ENCODE measurements around the gene VDR. TPM values are rescaled to one million over a fixed set of nuclear protein-coding genes. Genes with fewer than 3 reads are reported as not detected.

Gene VDR
- total RNA-seq, 1 experiment from 2014 or later, result 22.3 TPM

DNA sequence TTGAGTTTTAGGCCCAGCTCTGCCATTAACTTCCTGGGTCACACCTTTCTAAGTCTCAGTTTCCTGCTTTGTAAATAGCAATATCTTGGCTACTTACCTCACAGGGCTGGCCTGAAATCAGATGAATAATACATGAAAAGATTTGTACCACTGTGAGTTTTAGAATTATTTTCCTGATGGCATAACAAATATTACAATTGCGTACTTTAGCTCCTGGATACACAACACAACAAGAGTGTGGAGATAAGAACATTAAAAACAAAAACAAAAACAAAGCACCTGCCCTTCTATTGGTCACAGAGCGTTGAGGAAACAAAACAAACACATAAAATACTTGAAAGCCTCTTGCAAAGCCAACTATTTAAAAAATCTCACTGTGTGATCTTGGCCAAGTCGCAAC, 80.2 kb downstream of the VDR start:
- Mint-ChIP-seq H3K4me1 (ENCODE audit: insufficient read depth, unreplicated experiment) (peaks cover 78% of the 10 kb centered on the region), H3K4me3 (ENCODE audit: unreplicated experiment) (peak overlapping the region; percentile 64), H3K36me3 (ENCODE audit: insufficient read depth, unreplicated experiment) (no peaks in the 10 kb centered on the region), H3K27me3 (ENCODE audit: insufficient read depth, unreplicated experiment) (no peaks in the 10 kb centered on the region), H3K9me3 (ENCODE audit: unreplicated experiment) (no peaks in the 10 kb centered on the region), H3K27ac (ENCODE audit: low read depth, unreplicated experiment) (peak overlapping the region; percentile 99)
- intact Hi-C loops (cut with micrococcal nuclease), result loop anchor here (10.0 kb wide), 1 partner anchor 740 kb away; no protein-coding TSS in a partner anchor
- ChIA-PET CTCF (interaction anchor here (0.7 to 19.9 kb wide), 5 partner anchors 15 to 124 kb away, joined by 3 to 622 read pairs (median 4); partner anchors contain the start of gene SLC48A1), POLR2A (interaction anchor here (0.6 to 3.1 kb wide), 10 partner anchors 11 to 893 kb away, joined by 3 to 18 read pairs (median 4); partner anchors contain the start of gene VDR)
- no peak for DNase-seq (ENCODE audit: unreplicated experiment)
- TF ChIP-seq, protein P1, sequence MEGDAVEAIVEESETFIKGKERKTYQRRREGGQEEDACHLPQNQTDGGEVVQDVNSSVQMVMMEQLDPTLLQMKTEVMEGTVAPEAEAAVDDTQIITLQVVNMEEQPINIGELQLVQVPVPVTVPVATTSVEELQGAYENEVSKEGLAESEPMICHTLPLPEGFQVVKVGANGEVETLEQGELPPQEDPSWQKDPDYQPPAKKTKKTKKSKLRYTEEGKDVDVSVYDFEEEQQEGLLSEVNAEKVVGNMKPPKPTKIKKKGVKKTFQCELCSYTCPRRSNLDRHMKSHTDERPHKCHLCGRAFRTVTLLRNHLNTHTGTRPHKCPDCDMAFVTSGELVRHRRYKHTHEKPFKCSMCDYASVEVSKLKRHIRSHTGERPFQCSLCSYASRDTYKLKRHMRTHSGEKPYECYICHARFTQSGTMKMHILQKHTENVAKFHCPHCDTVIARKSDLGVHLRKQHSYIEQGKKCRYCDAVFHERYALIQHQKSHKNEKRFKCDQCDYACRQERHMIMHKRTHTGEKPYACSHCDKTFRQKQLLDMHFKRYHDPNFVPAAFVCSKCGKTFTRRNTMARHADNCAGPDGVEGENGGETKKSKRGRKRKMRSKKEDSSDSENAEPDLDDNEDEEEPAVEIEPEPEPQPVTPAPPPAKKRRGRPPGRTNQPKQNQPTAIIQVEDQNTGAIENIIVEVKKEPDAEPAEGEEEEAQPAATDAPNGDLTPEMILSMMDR (IDR thresholded peaks at IDR 0.05; ENCODE audit: unreplicated experiment), result no peak
- BruUV-seq (replicated peaks), result TSS peak; percentile 83

DNA sequence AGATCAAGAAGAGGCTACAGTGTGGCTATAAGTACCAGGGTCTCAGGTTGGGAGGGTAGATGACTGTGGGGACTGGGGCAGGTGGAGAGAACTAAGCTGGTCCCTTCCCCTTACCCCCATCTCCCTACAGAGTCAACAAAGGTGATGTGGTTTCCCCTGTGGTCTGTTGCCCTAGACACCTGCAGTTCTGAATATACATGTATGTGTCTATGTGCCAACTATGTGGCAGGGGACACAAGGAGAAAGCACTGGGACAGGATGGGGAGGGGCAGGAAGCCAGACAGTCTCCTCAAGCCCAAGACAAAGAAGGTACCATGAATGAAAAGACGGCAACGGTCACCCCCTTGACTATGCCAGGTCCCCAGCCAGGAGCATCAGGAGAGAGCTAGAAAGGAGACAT, 80.6 kb downstream of the VDR start:
- Mint-ChIP-seq H3K36me3 (ENCODE audit: insufficient read depth, unreplicated experiment) (no peaks in the 10 kb centered on the region), H3K27ac (ENCODE audit: low read depth, unreplicated experiment) (peak overlapping the region; percentile 99), H3K27me3 (ENCODE audit: insufficient read depth, unreplicated experiment) (no peaks in the 10 kb centered on the region), H3K9me3 (ENCODE audit: unreplicated experiment) (no peaks in the 10 kb centered on the region), H3K4me3 (ENCODE audit: unreplicated experiment) (peak overlapping the region; percentile 64), H3K4me1 (ENCODE audit: insufficient read depth, unreplicated experiment) (peaks cover 73% of the 10 kb centered on the region)
- no peak for DNase-seq (ENCODE audit: unreplicated experiment)
- CTCF ChIA-PET, result interaction anchor here (0.7 to 19.9 kb wide), 5 partner anchors 15 to 125 kb away, joined by 3 to 622 read pairs (median 4); partner anchors contain the start of gene SLC48A1
- no TSS peak for BruUV-seq (replicated peaks)
- intact Hi-C loops (cut with micrococcal nuclease), result loop anchor here (10.0 kb wide), 1 partner anchor 739 kb away; no protein-coding TSS in a partner anchor
- POLR2A ChIA-PET, result interaction anchor here (0.6 to 3.1 kb wide), 8 partner anchors 11 to 894 kb away, joined by 3 to 18 read pairs (median 4); partner anchors contain the start of gene VDR
- TF ChIP-seq, protein P1 (IDR thresholded peaks at IDR 0.05; ENCODE audit: unreplicated experiment), result no peak

DNA sequence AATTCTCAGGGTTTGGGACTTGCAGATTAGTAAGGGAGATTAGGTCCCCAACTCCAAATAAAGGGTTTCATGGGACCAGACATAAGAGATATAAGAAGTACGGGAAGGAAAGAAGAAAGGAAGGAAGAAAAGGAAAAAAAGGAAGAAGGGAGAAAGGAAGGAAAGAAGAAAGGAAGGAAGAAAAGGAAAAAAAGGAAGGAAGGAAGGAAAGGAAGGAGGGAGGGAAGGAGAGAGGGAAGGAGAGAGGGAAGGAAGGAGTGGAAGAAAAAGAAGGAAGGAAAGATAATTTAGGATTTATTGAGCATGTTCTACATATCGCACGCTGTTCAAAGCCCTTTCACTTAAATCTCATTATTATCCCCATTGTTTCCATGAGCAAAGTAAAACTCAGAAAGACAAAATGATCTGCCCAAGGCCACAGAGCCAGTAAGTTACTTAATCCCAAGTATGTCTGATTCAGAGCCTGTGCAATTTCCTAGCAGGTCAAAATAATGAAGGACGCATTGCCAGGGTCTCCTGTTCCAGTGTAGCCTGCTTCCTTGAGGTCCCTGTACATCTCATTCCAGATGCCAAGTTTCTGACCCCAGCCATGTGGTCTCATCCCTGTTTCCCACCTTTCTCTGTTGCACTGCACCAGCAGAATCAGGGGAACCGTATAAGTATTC, 81.2 kb downstream of the VDR start:
- no TSS peak for BruUV-seq (replicated peaks)
- Mint-ChIP-seq H3K4me1 (ENCODE audit: insufficient read depth, unreplicated experiment) (peaks cover 67% of the 10 kb centered on the region), H3K4me3 (ENCODE audit: unreplicated experiment) (peak overlapping the region; percentile 64), H3K36me3 (ENCODE audit: insufficient read depth, unreplicated experiment) (no peaks in the 10 kb centered on the region), H3K27ac (ENCODE audit: low read depth, unreplicated experiment) (peak overlapping the region; percentile 99), H3K27me3 (ENCODE audit: insufficient read depth, unreplicated experiment) (no peaks in the 10 kb centered on the region), H3K9me3 (ENCODE audit: unreplicated experiment) (no peaks in the 10 kb centered on the region)
- CTCF ChIA-PET, result interaction anchor here (3.1 to 19.9 kb wide), 3 partner anchors 15 to 40 kb away, joined by 22 to 622 read pairs (median 96); partner anchors contain the start of gene SLC48A1
- intact Hi-C loops (cut with micrococcal nuclease), result loop anchor here (10.0 kb wide), 1 partner anchor 739 kb away; no protein-coding TSS in a partner anchor
- POLR2A ChIA-PET, result interaction anchor here (1.6 to 2.1 kb wide), 2 partner anchors 14 kb away, joined by 6 to 7 read pairs; no protein-coding TSS in a partner anchor
- TF ChIP-seq, protein P1 (IDR thresholded peaks at IDR 0.05; ENCODE audit: unreplicated experiment), result no peak
- DNase-seq (ENCODE audit: unreplicated experiment), result no peak

DNA sequence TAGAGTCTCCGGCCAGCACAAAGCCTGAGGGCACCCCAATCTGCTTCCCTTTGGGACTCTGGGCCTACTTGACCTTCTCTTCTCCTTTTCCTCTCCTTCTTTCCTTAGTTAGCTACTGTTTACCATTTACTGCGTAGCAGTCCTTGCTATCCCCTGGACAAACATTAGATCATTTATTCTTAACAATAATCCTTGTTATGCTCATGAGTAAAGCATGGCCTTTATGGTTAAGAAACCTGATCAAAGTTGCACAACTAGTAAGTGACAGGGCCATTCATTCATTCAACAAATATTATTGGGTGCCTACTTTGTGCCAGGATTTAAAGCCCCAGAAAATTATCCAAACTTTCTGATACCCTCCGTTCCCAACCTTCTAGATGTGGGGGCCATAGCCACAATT, 81.9 kb downstream of the VDR start:
- TF ChIP-seq, protein P1 (IDR thresholded peaks at IDR 0.05; ENCODE audit: unreplicated experiment), result no peak
- ChIA-PET CTCF (interaction anchor here (1.1 to 3.1 kb wide), 6 partner anchors 9 to 107 kb away, joined by 3 to 22 read pairs (median 6); no protein-coding TSS in a partner anchor), POLR2A (interaction anchor here (1.0 to 2.9 kb wide), 4 partner anchors 9 to 15 kb away, joined by 3 to 20 read pairs (median 6); no protein-coding TSS in a partner anchor)
- no peak for DNase-seq (ENCODE audit: unreplicated experiment)
- intact Hi-C loops (cut with micrococcal nuclease), result loop anchor here (10.0 kb wide), 1 partner anchor 738 kb away; no protein-coding TSS in a partner anchor
- no peaks in the 10 kb centered on the region for H3K36me3 Mint-ChIP-seq (ENCODE audit: insufficient read depth, unreplicated experiment)
- no peaks in the 10 kb centered on the region for H3K9me3 Mint-ChIP-seq (ENCODE audit: unreplicated experiment)
- H3K27me3 Mint-ChIP-seq (ENCODE audit: insufficient read depth, unreplicated experiment), result no peaks in the 10 kb centered on the region
- BruUV-seq (replicated peaks), result no TSS peak
- peak overlapping the region; percentile 31 for H3K4me3 Mint-ChIP-seq (ENCODE audit: unreplicated experiment)
- peaks cover 67% of the 10 kb centered on the region for H3K4me1 Mint-ChIP-seq (ENCODE audit: insufficient read depth, unreplicated experiment)
- H3K27ac Mint-ChIP-seq (ENCODE audit: low read depth, unreplicated experiment), result peak overlapping the region; percentile 99
